B cell (primary cell): ENCODE data around the gene ABCA1.

ENCODE experiments used
- EZH2 ChIP-seq: IDR thresholded peaks from 2 replicates; pipeline ENCODE4 v1.6.1; 2012; ENCODE audit warnings: borderline replicate concordance, low read depth, mild to moderate bottlenecking, moderate library complexity, low read length; ENCODE audit not compliant: insufficient read depth, poor library complexity, severe bottlenecking
- TF ChIP-seq, protein P1 (sequence below): fragments of 200-600 bp; IDR thresholded peaks from one replicate; pipeline ENCODE4 v1.8.0; 2022; ENCODE audit warnings: antibody characterized with exemption, mild to moderate bottlenecking

DNA sequence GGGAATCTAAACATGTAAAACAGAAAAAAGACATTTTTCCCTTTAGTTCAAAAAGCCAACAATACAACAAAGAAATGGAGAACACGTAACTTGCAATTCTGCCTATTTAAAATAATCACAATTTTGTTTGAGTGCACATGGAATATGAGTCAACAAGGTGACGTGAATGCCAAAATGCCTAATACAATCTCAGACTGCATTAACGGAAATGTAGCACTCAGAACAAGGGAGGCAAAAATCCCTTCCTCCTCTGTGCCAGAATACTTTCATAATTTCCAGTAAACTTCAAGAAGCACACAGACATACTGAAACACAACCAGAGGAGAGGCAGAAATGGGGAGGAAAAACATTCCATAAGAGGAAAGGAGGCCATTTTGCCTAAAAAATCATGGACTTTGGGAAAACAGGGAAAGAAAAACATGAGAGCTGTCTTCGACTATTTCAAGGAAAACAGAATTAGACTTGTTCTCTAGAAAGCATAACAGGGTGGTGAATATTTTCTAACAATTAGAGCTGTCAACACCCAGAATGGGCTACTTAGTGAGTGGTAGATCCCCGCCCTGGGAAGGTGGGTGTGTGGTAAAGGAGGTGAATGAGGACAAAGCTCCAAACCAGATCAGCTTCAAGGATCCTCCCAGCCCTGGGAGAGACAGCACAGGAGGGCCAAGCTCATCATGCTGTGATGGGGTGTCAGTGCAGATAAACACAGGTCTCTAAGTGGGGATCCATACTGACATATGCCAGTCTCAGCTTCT is 48.2 kb downstream of the ABCA1 start:
- TF ChIP-seq, protein P1, sequence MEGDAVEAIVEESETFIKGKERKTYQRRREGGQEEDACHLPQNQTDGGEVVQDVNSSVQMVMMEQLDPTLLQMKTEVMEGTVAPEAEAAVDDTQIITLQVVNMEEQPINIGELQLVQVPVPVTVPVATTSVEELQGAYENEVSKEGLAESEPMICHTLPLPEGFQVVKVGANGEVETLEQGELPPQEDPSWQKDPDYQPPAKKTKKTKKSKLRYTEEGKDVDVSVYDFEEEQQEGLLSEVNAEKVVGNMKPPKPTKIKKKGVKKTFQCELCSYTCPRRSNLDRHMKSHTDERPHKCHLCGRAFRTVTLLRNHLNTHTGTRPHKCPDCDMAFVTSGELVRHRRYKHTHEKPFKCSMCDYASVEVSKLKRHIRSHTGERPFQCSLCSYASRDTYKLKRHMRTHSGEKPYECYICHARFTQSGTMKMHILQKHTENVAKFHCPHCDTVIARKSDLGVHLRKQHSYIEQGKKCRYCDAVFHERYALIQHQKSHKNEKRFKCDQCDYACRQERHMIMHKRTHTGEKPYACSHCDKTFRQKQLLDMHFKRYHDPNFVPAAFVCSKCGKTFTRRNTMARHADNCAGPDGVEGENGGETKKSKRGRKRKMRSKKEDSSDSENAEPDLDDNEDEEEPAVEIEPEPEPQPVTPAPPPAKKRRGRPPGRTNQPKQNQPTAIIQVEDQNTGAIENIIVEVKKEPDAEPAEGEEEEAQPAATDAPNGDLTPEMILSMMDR: no peak
- no peak for TF ChIP-seq EZH2
